K562 (cell line): ENCODE data around the gene FAM53B. TPM values are rescaled to one million over a fixed set of nuclear protein-coding genes. Genes with fewer than 3 reads are reported as not detected.

Experiments used
- ATAC-seq: fragments of 200-7000 bp; cut with Tn5 transposase; 3 replicates; pipeline ENCODE4 v1.9.1; 2020; ENCODE audit warnings: moderate library complexity
- BruUV-seq: library from RNA; stranded (reverse); fragments of 400-500 nt; replicated peaks from 2 replicates; lab custom pipeline; 2021; lab: Mats Ljungman, UMichigan
- CTCF ChIA-PET: fragments of 300-600 bp; formaldehyde crosslinking; extraction: SDS; loops from one replicate; lab custom pipeline; 2021; ENCODE audit warnings: low intra/inter-chr PET ratio; lab: Yijun Ruan, JAX
- POLR2A ChIA-PET: fragments of 300-600, 350-650 bp; sonication (Branson Sonifier 250); formaldehyde crosslinking; extraction: SDS; loops from one replicate; lab custom pipeline; 2021; ENCODE audit warnings: antibody characterized with exemption, inconsistent platforms; lab: Yijun Ruan, JAX
- DNase-seq, 4 experiments: peaks; one replicate each; pipeline versions ENCODE4 v3.0.0 to v3.0.0-alpha.2; 2011 to 2018; ENCODE audit warnings: low spot score in 3 of 4, mixed read lengths in 3 of 4; ENCODE audit errors: extremely low read depth in 1 of 4
- FAIRE-seq: peaks from 2 replicates; lab custom pipeline; 2011; peaks lifted over from hg19 to GRCh38; lab: Jason Lieb, UNC
- H2AFZ ChIP-seq: 2 replicates; pipeline ENCODE4 v1.6.0; 2011; ENCODE audit warnings: low read depth, low read length, control low read depth, inconsistent platforms
- H3K27ac ChIP-seq: fragments of 200-600 bp; 3 replicates; pipeline ENCODE4 v1.8.0; 2011; ENCODE audit warnings: low read depth, mild to moderate bottlenecking, control low read depth, inconsistent platforms, low read length, moderate library complexity, mixed read lengths; ENCODE audit errors: extremely low read depth
- H3K27me3 ChIP-seq, 2 experiments: fragments of 300-600 bp in 1 of 2; 2 replicates in 1 of 2; 3 replicates in 1 of 2; pipeline versions ENCODE4 v1.6.0 to v1.8.0; 2011; ENCODE audit warnings: inconsistent platforms in 2 of 2, low read length in 2 of 2, mild to moderate bottlenecking in 1 of 2, mixed read lengths in 1 of 2, moderate library complexity in 1 of 2; ENCODE audit not compliant: control insufficient read depth in 2 of 2, insufficient read depth in 2 of 2
- H3K36me3 ChIP-seq: fragments of 300-600 bp; 3 replicates; pipeline ENCODE4 v1.8.0; 2011; ENCODE audit warnings: mild to moderate bottlenecking, low read length, inconsistent platforms; ENCODE audit not compliant: control insufficient read depth, insufficient read depth
- H3K4me1 ChIP-seq, 2 experiments: fragments of 200-600 bp in 1 of 2; replicated peaks in 1 of 2; 2 replicates in 1 of 2; 3 replicates in 1 of 2; pipeline versions ENCODE4 v1.5.1 to v1.8.0; 2011; ENCODE audit warnings: inconsistent platforms in 2 of 2, low read length in 2 of 2, mild to moderate bottlenecking in 1 of 2, mixed read lengths in 1 of 2, moderate library complexity in 1 of 2; ENCODE audit not compliant: control insufficient read depth in 2 of 2, insufficient read depth in 2 of 2
- H3K4me2 ChIP-seq: 2 replicates; pipeline ENCODE4 v1.6.1; 2011; ENCODE audit warnings: low read length, control low read depth, inconsistent platforms, mixed read lengths; ENCODE audit not compliant: insufficient read depth
- H3K4me3 ChIP-seq: fragments of 200-600 bp; sonication (generic), shearing (Covaris generic); 2 replicates; pipeline ENCODE4 v1.5.1; 2016; ENCODE audit warnings: control low read depth, inconsistent platforms
- H3K79me2 ChIP-seq: fragments of 200-600 bp; 3 replicates; pipeline ENCODE4 v1.8.0; 2011; ENCODE audit warnings: low read length, inconsistent platforms; ENCODE audit not compliant: control insufficient read depth, insufficient read depth
- H3K9ac ChIP-seq, 2 experiments: 2 replicates each; pipeline versions ENCODE4 v1.6.0 to v1.6.1; 2011; ENCODE audit warnings: low read depth in 2 of 2, low read length in 2 of 2, control low read depth in 1 of 2, inconsistent platforms in 1 of 2, mild to moderate bottlenecking in 1 of 2, mixed read lengths in 1 of 2; ENCODE audit not compliant: insufficient read depth in 1 of 2
- H3K9me1 ChIP-seq: one replicate; pipeline ENCODE4 v1.6.0; 2011; ENCODE audit warnings: inconsistent platforms, mild to moderate bottlenecking, low read length, moderate library complexity; ENCODE audit not compliant: control insufficient read depth, insufficient read depth
- H3K9me3 ChIP-seq: replicated peaks from 2 replicates; pipeline ENCODE4 v1.5.1; 2011; ENCODE audit warnings: low read depth, low read length, inconsistent platforms; ENCODE audit not compliant: control insufficient read depth, insufficient read depth
- H4K20me1 ChIP-seq: replicated peaks from 2 replicates; pipeline ENCODE4 v1.6.1; 2011; ENCODE audit warnings: low read length, inconsistent platforms, mixed read lengths; ENCODE audit not compliant: control insufficient read depth, insufficient read depth
- CEBPZ ChIP-seq: fragments of 150-350 bp; IDR thresholded peaks from 2 replicates; pipeline ENCODE4 v1.6.1; 2014; ENCODE audit warnings: low read depth, mild to moderate bottlenecking, low read length, borderline replicate concordance
- DPF2 ChIP-seq: fragments of 450-650 bp; IDR thresholded peaks from 2 replicates; pipeline ENCODE4 v1.6.1; 2016
- E2F4 ChIP-seq: sonication (generic); formaldehyde crosslinking; IDR thresholded peaks from 2 replicates; pipeline ENCODE4 v1.8.0; 2022; ENCODE audit warnings: mild to moderate bottlenecking, low read depth, missing genetic modification reagents
- MED1 ChIP-seq: sonication (generic); formaldehyde crosslinking; IDR thresholded peaks from 2 replicates; pipeline ENCODE4 v1.8.1; 2023; ENCODE audit warnings: missing genetic modification reagents, borderline replicate concordance
- SRSF7 ChIP-seq: fragments of 200-400 bp; formaldehyde crosslinking; optimal IDR thresholded peaks from 2 replicates; pipeline ENCODE3; 2017; ENCODE audit warnings: mild to moderate bottlenecking, low read depth, low read length
- ZNF232 ChIP-seq: sonication (generic); formaldehyde crosslinking; IDR thresholded peaks from 2 replicates; pipeline ENCODE4 v1.8.0; 2022; ENCODE audit warnings: mild to moderate bottlenecking, missing genetic modification reagents
- WGBS: fragments of 100-300 bp; shearing (Covaris generic); methylation state at CpG from one replicate; pipeline ENCODE4 v1.1.6; 2016; ENCODE audit warnings: low coverage, mixed read lengths; ENCODE audit not compliant: insufficient coverage; ENCODE audit errors: missing lambda C conversion rate; 5-methylcytosine and 5-hydroxymethylcytosine counted together
- in situ Hi-C: fragments of 300-500 bp; cut with MboI; formaldehyde crosslinking; loops from 4 replicates; pipeline ENCODE4 v1.15.0; 2018; ENCODE audit warnings: inconsistent platforms, mixed read lengths
- intact Hi-C: fragments of 100-400 bp; cut with micrococcal nuclease; formaldehyde crosslinking; loops from 2 replicates; pipeline ENCODE4 v1.14.2; 2022
- polyA plus RNA-seq, 8 experiments: library from polyadenylated mRNA; depleted of rRNA in 4 of 8; stranded (reverse) in 5 of 8; unstranded in 3 of 8; fragments of >200 nt; fragmentation: Nextera tagmentation in 2 of 8; fragmentation: Illumina TruSeq in 1 of 8; extraction: Ambion mirVana in 2 of 8; extraction: Trizol in 1 of 8; gene quantifications; 2 replicates each; pipeline versions ENCODE4 v1.2.1 to v1.2.3, GENCODE V29; 2011 to 2014; ENCODE audit warnings: inconsistent platforms in 1 of 8, missing spikeins in 1 of 8
- total RNA-seq, 7 experiments: library from RNA; depleted of rRNA in 6 of 7; stranded (reverse); fragments of >200 nt in 6 of 7; fragmentation: Illumina TruSeq in 2 of 7; extraction: Trizol in 2 of 7; gene quantifications; 2 replicates each; pipeline versions ENCODE4 v1.2.1 to v1.2.3, GENCODE V29; 2011 to 2021; ENCODE audit warnings: low replicate concordance in 1 of 7

FAM53B gene
- total and polyA plus RNA-seq, 9 of the 15 experiments (the other 6 are each of a cell fraction or from before 2014, with no cell fraction given), result 0.03 to 16.5 (median 5.0) TPM

DNA sequence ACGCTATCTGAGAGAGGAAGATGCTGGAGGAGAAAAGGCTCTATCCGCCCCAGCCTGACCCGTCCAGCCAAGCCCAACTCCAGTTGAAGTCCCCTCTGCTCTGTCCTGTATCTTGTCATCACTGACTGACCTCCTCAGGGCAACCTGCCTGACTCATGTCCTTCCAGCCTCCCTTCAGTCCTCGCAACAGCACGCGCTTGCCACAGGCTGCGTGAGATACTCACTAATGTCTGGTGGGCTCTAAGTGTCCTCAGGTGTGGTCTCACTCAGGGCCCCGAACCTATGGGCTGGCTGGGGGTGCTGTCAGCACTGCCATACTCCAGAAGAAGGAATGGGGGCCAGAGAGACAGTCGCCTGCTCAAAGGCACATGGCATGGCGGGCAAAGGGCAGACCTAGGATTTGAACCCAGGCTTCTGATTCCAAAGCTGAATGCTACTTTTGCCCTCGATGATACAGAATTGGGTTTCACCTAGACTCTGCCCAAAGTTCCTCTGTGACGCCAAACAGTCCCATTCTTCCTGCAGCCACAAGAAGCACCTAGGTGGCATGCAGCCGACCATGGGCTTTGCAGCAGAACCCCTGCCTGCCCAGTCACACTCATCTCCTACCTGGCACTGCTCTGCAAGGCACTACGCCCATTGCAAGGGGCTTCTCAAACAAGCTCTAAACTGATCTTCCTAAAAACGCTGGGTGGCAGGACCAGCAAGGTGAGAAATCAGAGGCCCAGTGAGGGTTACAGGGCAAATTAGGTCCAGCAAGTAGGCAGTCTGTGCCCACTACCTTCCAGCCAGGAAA lies 8.5 kb downstream of the FAM53B start:
- no peak overlapping the region for H3K4me3 ChIP-seq
- peak overlapping the region in 1 of 2 experiments; percentile 62; a peak in 1 of 4 replicates for H3K9ac ChIP-seq
- H3K4me2 ChIP-seq, result no peak overlapping the region
- H3K9me1 ChIP-seq, result no peaks in the 10 kb centered on the region
- peaks cover 15 to 20% of the 10 kb centered on the region in 2 experiments; a peak in 4 of 5 replicates for H3K4me1 ChIP-seq
- H3K36me3 ChIP-seq, result peaks cover 12% of the 10 kb centered on the region; the same call in 1 of the 3 replicates
- no peak for DNase-seq
- H3K27me3 ChIP-seq, result no peaks in the 10 kb centered on the region
- BruUV-seq, result no TSS peak
- H4K20me1 ChIP-seq, result peaks cover 19% of the 10 kb centered on the region; the same call in 1 of the 2 replicates
- intact Hi-C loops (no loop called here), in situ Hi-C loops (no loop called here)
- ChIA-PET CTCF (no interaction called here), POLR2A (no interaction called here)
- WGBS, result 86% methylated on average over 11 of the region's 15 CpGs
- H3K27ac ChIP-seq, result no peak overlapping the region
- H3K79me2 ChIP-seq, result peaks cover 44% of the 10 kb centered on the region
- no peaks in the 10 kb centered on the region for H3K9me3 ChIP-seq
- no peak for FAIRE-seq
- TF ChIP-seq CEBPZ (no peak), ZNF232 (CRISPR knock-in tag) (no peak), SRSF7 (no peak), MED1 (CRISPR knock-in tag) (no peak), E2F4 (CRISPR knock-in tag) (no peak), DPF2 (no peak)
- no peak for ATAC-seq
- H2AFZ ChIP-seq, result no peak overlapping the region
